K562 (cell line): ENCODE measurements around the gene NBEAL1.
A peak's percentile ranks its signal among the peaks of the same experiment; 100 is the strongest.

Experiments
- EP300 ChIP-seq: IDR thresholded peaks from 2 replicates; pipeline ENCODE4 v1.6.1; 2012; ENCODE audit warnings: low read length, improper control_type of control experiment
- TCF7L2 ChIP-seq: fragments of 150-350 bp; IDR thresholded peaks from 2 replicates; pipeline ENCODE4 v1.6.1; 2016; ENCODE audit warnings: low read depth, mild to moderate bottlenecking, low read length, moderate library complexity
- TF ChIP-seq, protein P1 (sequence below), 3 experiments: IDR thresholded peaks in 2 of 3; conservative IDR thresholded peaks in 1 of 3; 2 replicates each; pipeline ENCODE4 v1.5.1; 2011 to 2012; ENCODE audit warnings: low read length in 3 of 3, mild to moderate bottlenecking in 3 of 3, control low read depth in 2 of 3, improper control_type of control experiment in 1 of 3, inconsistent platforms in 1 of 3, low read depth in 1 of 3, mixed read lengths in 1 of 3, moderate library complexity in 1 of 3; ENCODE audit not compliant: insufficient read depth in 2 of 3
- TF ChIP-seq, protein P2 (sequence below): fragments of 250-450 bp; sonication (Bioruptor Pico); IDR thresholded peaks from 2 replicates; pipeline ENCODE4 v1.5.0; 2021; ENCODE audit warnings: mild to moderate bottlenecking, borderline replicate concordance

DNA sequence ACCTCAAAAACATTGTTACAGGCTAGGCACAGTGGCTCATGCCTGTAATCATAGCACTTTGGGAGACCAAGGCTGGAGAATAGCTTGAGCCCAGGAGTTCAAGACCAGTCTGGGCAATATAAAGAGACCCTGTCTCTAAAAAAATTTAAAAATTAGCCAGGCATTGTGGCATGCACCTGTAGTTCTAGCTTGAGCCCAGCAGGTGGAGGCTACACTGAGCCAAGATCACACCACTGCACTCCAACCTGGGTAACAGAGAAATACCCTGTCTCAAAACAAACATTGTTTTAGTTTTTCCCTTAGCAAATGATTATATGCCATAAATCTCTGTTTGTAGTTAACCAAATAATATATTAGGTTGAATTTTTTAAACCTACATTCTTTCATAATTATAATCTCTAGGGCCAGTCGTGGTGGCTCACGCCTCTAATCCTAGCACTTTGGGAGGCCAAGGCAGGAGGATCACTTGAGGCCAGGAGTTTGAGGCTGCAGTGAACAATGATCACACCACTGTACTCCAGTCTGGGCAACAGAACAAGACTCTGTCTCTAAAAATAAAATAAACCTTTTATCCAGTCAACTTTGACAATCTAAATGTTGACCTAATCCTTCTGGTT, 210.9 kb downstream of the NBEAL1 start:
- TF ChIP-seq, protein P1, sequence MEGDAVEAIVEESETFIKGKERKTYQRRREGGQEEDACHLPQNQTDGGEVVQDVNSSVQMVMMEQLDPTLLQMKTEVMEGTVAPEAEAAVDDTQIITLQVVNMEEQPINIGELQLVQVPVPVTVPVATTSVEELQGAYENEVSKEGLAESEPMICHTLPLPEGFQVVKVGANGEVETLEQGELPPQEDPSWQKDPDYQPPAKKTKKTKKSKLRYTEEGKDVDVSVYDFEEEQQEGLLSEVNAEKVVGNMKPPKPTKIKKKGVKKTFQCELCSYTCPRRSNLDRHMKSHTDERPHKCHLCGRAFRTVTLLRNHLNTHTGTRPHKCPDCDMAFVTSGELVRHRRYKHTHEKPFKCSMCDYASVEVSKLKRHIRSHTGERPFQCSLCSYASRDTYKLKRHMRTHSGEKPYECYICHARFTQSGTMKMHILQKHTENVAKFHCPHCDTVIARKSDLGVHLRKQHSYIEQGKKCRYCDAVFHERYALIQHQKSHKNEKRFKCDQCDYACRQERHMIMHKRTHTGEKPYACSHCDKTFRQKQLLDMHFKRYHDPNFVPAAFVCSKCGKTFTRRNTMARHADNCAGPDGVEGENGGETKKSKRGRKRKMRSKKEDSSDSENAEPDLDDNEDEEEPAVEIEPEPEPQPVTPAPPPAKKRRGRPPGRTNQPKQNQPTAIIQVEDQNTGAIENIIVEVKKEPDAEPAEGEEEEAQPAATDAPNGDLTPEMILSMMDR (IDR thresholded peaks at IDR 0.05 in 2 of 3, conservative IDR thresholded peaks at IDR 0.05 in 1 of 3; ENCODE audit: insufficient read depth in 2 of 3, low read depth in 1 of 3, low read length in 3 of 3): peak; percentile 57 to 62 (median 61)
- TF ChIP-seq, protein P2, sequence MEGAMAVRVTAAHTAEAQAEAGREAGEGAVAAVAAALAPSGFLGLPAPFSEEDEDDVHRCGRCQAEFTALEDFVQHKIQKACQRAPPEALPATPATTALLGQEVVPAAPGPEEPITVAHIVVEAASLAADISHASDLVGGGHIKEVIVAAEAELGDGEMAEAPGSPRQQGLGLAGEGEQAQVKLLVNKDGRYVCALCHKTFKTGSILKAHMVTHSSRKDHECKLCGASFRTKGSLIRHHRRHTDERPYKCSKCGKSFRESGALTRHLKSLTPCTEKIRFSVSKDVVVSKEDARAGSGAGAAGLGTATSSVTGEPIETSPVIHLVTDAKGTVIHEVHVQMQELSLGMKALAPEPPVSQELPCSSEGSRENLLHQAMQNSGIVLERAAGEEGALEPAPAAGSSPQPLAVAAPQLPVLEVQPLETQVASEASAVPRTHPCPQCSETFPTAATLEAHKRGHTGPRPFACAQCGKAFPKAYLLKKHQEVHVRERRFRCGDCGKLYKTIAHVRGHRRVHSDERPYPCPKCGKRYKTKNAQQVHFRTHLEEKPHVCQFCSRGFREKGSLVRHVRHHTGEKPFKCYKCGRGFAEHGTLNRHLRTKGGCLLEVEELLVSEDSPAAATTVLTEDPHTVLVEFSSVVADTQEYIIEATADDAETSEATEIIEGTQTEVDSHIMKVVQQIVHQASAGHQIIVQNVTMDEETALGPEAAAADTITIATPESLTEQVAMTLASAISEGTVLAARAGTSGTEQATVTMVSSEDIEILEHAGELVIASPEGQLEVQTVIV (CRISPR knock-in tag): no peak
- TF ChIP-seq EP300 (no peak), TCF7L2 (no peak)
